Measurements from ENCODE around the gene SLC45A1. TPM values are rescaled to one million over a fixed set of nuclear protein-coding genes. Genes with fewer than 3 reads are reported as not detected.
"Not testable (repeated sequence)": the region's sequence is repeated elsewhere in the genome, so short reads cannot be mapped to it uniquely, and the experiment has no call there.

Gene SLC45A1
- total RNA-seq, 2 donors from 2014 or later = 0.15 to 0.42 TPM

- Mint-ChIP-seq H3K27ac (peak overlapping the region; percentile 66), H3K36me3 (ENCODE audit: low read depth) (peaks cover 71% of the 10 kb centered on the region), H3K27me3 (no peaks in the 10 kb centered on the region), H3K4me3 (no peak overlapping the region), H3K4me1 (peaks cover 37% of the 10 kb centered on the region), H3K9me3 (no peaks in the 10 kb centered on the region)
- no peak for ATAC-seq (replicated peaks)
Observed at GRCh38 chr1:8373125-8373524, 55.2 kb downstream of the SLC45A1 start.

GRCh38 chr1:8373581-8374241, 55.8 kb downstream of the SLC45A1 start:
- H3K27me3 Mint-ChIP-seq = no peaks in the 10 kb centered on the region
- H3K4me1 Mint-ChIP-seq = peaks cover 37% of the 10 kb centered on the region
- H3K4me3 Mint-ChIP-seq = peak overlapping the region; percentile 49
- no peak for ATAC-seq (replicated peaks)
- peaks cover 69% of the 10 kb centered on the region for H3K36me3 Mint-ChIP-seq (ENCODE audit: low read depth)
- no peaks in the 10 kb centered on the region for H3K9me3 Mint-ChIP-seq
- peak overlapping the region; percentile 66 for H3K27ac Mint-ChIP-seq

GRCh38 chr1:8374356-8374755, 56.4 kb downstream of the SLC45A1 start:
- H3K36me3 Mint-ChIP-seq (ENCODE audit: low read depth) = peaks cover 63% of the 10 kb centered on the region
- H3K4me3 Mint-ChIP-seq = peak overlapping the region; percentile 49
- H3K4me1 Mint-ChIP-seq = peaks cover 42% of the 10 kb centered on the region
- H3K9me3 Mint-ChIP-seq = no peaks in the 10 kb centered on the region
- H3K27ac Mint-ChIP-seq = peak overlapping the region; percentile 66
- ATAC-seq (replicated peaks) = peak; percentile 13
- H3K27me3 Mint-ChIP-seq = no peaks in the 10 kb centered on the region

GRCh38 chr1:8374812-8375211, 56.9 kb downstream of the SLC45A1 start:
- Mint-ChIP-seq H3K4me1 (peaks cover 42% of the 10 kb centered on the region), H3K4me3 (peak overlapping the region; percentile 49), H3K36me3 (ENCODE audit: low read depth) (peaks cover 58% of the 10 kb centered on the region), H3K27ac (peak overlapping the region; percentile 66), H3K27me3 (no peaks in the 10 kb centered on the region), H3K9me3 (no peaks in the 10 kb centered on the region)
- ATAC-seq (replicated peaks) = peak; percentile 46

GRCh38 chr1:8376358-8376840, 58.5 kb downstream of the SLC45A1 start:
- Mint-ChIP-seq H3K36me3 (ENCODE audit: low read depth) (peaks cover 55% of the 10 kb centered on the region), H3K4me1 (peaks cover 39% of the 10 kb centered on the region), H3K27ac (no peak overlapping the region), H3K9me3 (no peaks in the 10 kb centered on the region), H3K27me3 (no peaks in the 10 kb centered on the region), H3K4me3 (no peak overlapping the region)
- ATAC-seq (replicated peaks) = peak; percentile 43

GRCh38 chr1:8377271-8377981, 59.5 kb downstream of the SLC45A1 start:
- H3K4me3 Mint-ChIP-seq = no peak overlapping the region
- no peaks in the 10 kb centered on the region for H3K27me3 Mint-ChIP-seq
- peaks cover 52% of the 10 kb centered on the region for H3K36me3 Mint-ChIP-seq (ENCODE audit: low read depth)
- no peaks in the 10 kb centered on the region for H3K9me3 Mint-ChIP-seq
- no peak for ATAC-seq (replicated peaks)
- no peak overlapping the region for H3K27ac Mint-ChIP-seq
- H3K4me1 Mint-ChIP-seq = peaks cover 39% of the 10 kb centered on the region

GRCh38 chr1:8378178-8378577, 60.3 kb downstream of the SLC45A1 start:
- peaks cover 50% of the 10 kb centered on the region for H3K36me3 Mint-ChIP-seq (ENCODE audit: low read depth)
- H3K27me3 Mint-ChIP-seq = no peaks in the 10 kb centered on the region
- peak overlapping the region; percentile 36 for H3K27ac Mint-ChIP-seq
- peaks cover 42% of the 10 kb centered on the region for H3K4me1 Mint-ChIP-seq
- H3K4me3 Mint-ChIP-seq = no peak overlapping the region
- ATAC-seq (replicated peaks) = no peak
- H3K9me3 Mint-ChIP-seq = no peaks in the 10 kb centered on the region

- no peak for ATAC-seq (replicated peaks)
- H3K27ac Mint-ChIP-seq = peak overlapping the region; percentile 36
- H3K4me1 Mint-ChIP-seq = peaks cover 45% of the 10 kb centered on the region
- no peaks in the 10 kb centered on the region for H3K27me3 Mint-ChIP-seq
- H3K4me3 Mint-ChIP-seq = no peak overlapping the region
- peaks cover 45% of the 10 kb centered on the region for H3K36me3 Mint-ChIP-seq (ENCODE audit: low read depth)
- no peaks in the 10 kb centered on the region for H3K9me3 Mint-ChIP-seq
Observed at GRCh38 chr1:8378981-8379470, 61.1 kb downstream of the SLC45A1 start.

- Mint-ChIP-seq H3K27me3 (no peaks in the 10 kb centered on the region), H3K27ac (no peak overlapping the region), H3K4me3 (no peak overlapping the region), H3K4me1 (peaks cover 45% of the 10 kb centered on the region), H3K9me3 (no peaks in the 10 kb centered on the region), H3K36me3 (ENCODE audit: low read depth) (peaks cover 45% of the 10 kb centered on the region)
- no peak for ATAC-seq (replicated peaks)
Observed at GRCh38 chr1:8379513-8380186, 61.7 kb downstream of the SLC45A1 start.

- Mint-ChIP-seq H3K4me1 (peaks cover 43% of the 10 kb centered on the region), H3K36me3 (ENCODE audit: low read depth) (peaks cover 41% of the 10 kb centered on the region)
- not testable (repeated sequence) for H3K27ac Mint-ChIP-seq; H3K4me3 Mint-ChIP-seq; H3K9me3 Mint-ChIP-seq; ATAC-seq (replicated peaks); H3K27me3 Mint-ChIP-seq
Observed at GRCh38 chr1:8380310-8380709, 62.4 kb downstream of the SLC45A1 start.

GRCh38 chr1:8381618-8382017, 63.7 kb downstream of the SLC45A1 start:
- ATAC-seq (replicated peaks) = no peak

GRCh38 chr1:8382051-8382505, 64.2 kb downstream of the SLC45A1 start:
- Mint-ChIP-seq H3K4me1 (peaks cover 44% of the 10 kb centered on the region), H3K36me3 (ENCODE audit: low read depth) (peaks cover 54% of the 10 kb centered on the region), H3K27ac (peak overlapping the region; percentile 46), H3K9me3 (no peaks in the 10 kb centered on the region), H3K27me3 (no peaks in the 10 kb centered on the region), H3K4me3 (peak overlapping the region; percentile 72)
- ATAC-seq (replicated peaks) = no peak

More at GRCh38 chr1:8381618-8382017, 63.7 kb downstream of the SLC45A1 start:
- Mint-ChIP-seq H3K27ac (no peak overlapping the region), H3K9me3 (no peaks in the 10 kb centered on the region), H3K36me3 (ENCODE audit: low read depth) (peaks cover 49% of the 10 kb centered on the region), H3K27me3 (no peaks in the 10 kb centered on the region), H3K4me3 (no peak overlapping the region), H3K4me1 (peaks cover 40% of the 10 kb centered on the region)

GRCh38 chr1:8382608-8383505, 64.9 kb downstream of the SLC45A1 start:
- peak overlapping the region; percentile 72 for H3K4me3 Mint-ChIP-seq
- no peaks in the 10 kb centered on the region for H3K27me3 Mint-ChIP-seq
- no peaks in the 10 kb centered on the region for H3K9me3 Mint-ChIP-seq
- H3K4me1 Mint-ChIP-seq = peaks cover 46% of the 10 kb centered on the region
- peak; percentile 27 for ATAC-seq (replicated peaks)
- peak overlapping the region; percentile 67 for H3K27ac Mint-ChIP-seq
- peaks cover 55% of the 10 kb centered on the region for H3K36me3 Mint-ChIP-seq (ENCODE audit: low read depth)
